T-helper 1 cell treated with Interleukin-12 subunit alpha and Interleukin-12 subunit beta and Interleukin-4 antibody, amounts not matched to agents 30 μg/mL and 1 μg/mL, for 36 hours (primary cell): ENCODE results near the gene SMIM35.
"Not testable (repeated sequence)": the region's sequence is repeated elsewhere in the genome, so short reads cannot be mapped to it uniquely, and the experiment has no call there.

Source experiments
- H3K27ac Mint-ChIP-seq: one replicate; pipeline ENCODE4 v1.8.0; 2021; ENCODE audit warnings: mild to moderate bottlenecking, mixed read lengths
- H3K27me3 Mint-ChIP-seq: one replicate; pipeline ENCODE4 v1.8.0; 2021; ENCODE audit warnings: low read depth, mixed read lengths
- H3K36me3 Mint-ChIP-seq: one replicate; pipeline ENCODE4 v1.8.0; 2021; ENCODE audit warnings: low read depth, mixed read lengths
- H3K4me1 Mint-ChIP-seq: one replicate; pipeline ENCODE4 v1.8.0; 2021; ENCODE audit warnings: low read depth, mixed read lengths
- H3K4me3 Mint-ChIP-seq: one replicate; pipeline ENCODE4 v1.8.0; 2021; ENCODE audit warnings: mild to moderate bottlenecking, moderate library complexity, mixed read lengths
- H3K9me3 Mint-ChIP-seq: one replicate; pipeline ENCODE4 v1.8.0; 2021; ENCODE audit warnings: mixed read lengths

The SMIM35 gene

DNA sequence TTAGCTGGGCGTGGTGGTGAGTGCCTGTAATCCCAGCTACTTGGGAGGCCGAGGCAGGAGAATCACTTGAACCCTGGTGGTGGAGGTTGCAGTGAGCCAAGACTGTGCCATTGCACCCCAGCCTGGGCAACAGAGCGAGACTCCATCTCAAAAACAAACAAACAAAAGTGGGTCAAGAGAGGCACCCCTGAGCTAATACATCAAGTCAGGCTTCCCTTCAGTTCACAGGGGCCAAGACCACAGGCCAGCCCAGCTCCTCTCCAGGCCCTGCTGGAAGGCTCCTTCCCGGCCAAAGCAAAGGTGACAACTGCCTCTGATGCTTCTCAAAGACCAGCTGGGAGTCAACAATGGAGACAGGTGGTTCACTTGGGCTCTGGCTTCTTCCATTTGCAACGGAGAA is 24.6 kb downstream of the SMIM35 start:
- H3K9me3 Mint-ChIP-seq, H3K36me3 Mint-ChIP-seq, H3K4me1 Mint-ChIP-seq, H3K4me3 Mint-ChIP-seq, H3K27ac Mint-ChIP-seq: not testable (repeated sequence)
- peaks cover 19% of the 10 kb centered on the region for H3K27me3 Mint-ChIP-seq

DNA sequence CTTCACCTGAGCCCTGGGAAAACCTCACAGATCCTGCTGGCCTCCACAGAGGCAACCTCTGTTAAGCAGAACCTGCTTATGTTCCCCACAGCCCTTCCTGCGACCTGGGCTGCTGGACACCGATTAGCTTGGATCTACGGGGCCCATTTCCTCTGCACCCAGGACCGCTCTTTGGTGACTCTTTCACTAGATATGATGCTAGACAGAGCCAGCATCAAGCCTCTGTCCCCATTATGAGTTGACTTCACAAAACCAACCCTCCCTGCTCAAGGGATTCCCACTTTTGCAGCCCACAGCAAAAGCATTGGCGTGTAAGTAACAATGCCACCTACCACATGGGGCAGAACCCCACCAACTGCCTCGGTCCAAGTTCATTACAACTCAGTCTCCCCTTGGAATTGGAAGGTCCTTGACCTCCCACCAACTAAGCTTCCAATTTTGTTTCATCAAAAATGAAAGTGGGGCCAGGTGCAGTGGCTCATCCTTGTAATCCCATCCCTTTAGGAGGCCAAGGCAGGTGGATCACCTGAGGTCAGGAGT is 25.1 kb downstream of the SMIM35 start:
- no peaks in the 10 kb centered on the region for H3K36me3 Mint-ChIP-seq
- peaks cover 5% of the 10 kb centered on the region for H3K4me1 Mint-ChIP-seq
- H3K9me3 Mint-ChIP-seq: no peaks in the 10 kb centered on the region
- H3K4me3 Mint-ChIP-seq: no peak overlapping the region
- peaks cover 22% of the 10 kb centered on the region for H3K27me3 Mint-ChIP-seq
- no peak overlapping the region for H3K27ac Mint-ChIP-seq

DNA sequence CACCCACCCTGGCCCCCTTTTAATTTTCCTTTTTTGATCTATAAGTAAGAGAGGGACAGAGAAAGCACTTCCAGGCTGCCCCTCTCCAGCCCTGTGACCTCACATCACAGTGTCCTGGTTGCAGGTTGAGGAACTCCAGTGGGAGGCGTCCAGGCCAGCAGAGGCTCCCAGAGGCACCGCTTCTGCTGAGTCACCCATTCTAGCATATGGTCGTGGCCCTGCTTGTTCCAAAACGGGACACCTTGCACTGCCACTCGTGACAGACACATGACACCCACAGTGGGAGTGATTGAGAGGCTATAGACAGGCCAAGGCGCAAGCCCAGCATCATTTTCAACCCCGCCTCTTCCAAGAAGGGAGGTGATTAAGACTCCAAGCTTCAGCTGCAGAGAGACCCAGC is 25.9 kb downstream of the SMIM35 start:
- H3K27ac Mint-ChIP-seq: no peak overlapping the region
- H3K27me3 Mint-ChIP-seq: peaks cover 23% of the 10 kb centered on the region

DNA sequence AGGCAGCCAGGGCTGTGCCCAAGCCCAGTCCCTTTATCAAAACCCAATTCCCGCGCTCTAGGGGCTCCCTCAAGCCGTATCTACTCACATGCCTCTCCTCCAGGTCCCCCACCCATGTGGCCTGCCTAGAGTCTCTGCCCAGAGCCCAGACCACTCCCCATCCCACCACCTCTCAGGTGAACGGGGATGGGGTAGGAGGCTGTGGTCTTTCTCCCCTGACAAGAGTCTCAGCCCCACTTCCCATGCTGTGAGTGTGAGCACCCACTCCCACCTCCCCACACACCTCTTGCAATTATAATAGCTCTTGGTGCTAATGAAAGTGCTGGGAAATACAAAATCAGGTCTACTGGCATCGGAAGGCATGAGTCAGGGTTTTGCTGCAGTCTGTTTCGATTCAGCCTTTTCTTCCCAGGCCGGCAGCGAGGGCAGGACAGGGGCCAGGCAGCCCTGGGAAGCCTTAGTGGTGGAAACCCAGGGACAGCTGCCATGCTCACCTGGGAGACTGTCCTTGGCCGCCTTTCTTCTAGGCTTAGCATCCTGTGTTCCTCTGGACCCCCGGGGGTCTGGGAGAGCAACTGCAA is 26.6 kb downstream of the SMIM35 start:
- Mint-ChIP-seq H3K4me3 (no peak overlapping the region), H3K9me3 (no peaks in the 10 kb centered on the region), H3K36me3 (no peaks in the 10 kb centered on the region), H3K27ac (no peak overlapping the region), H3K4me1 (peaks cover 2% of the 10 kb centered on the region), H3K27me3 (peaks cover 26% of the 10 kb centered on the region)

More for the DNA sequence above, 25.9 kb downstream of the SMIM35 start:
- Mint-ChIP-seq H3K36me3 (no peaks in the 10 kb centered on the region), H3K9me3 (no peaks in the 10 kb centered on the region), H3K4me1 (peaks cover 5% of the 10 kb centered on the region), H3K4me3 (no peak overlapping the region)

DNA sequence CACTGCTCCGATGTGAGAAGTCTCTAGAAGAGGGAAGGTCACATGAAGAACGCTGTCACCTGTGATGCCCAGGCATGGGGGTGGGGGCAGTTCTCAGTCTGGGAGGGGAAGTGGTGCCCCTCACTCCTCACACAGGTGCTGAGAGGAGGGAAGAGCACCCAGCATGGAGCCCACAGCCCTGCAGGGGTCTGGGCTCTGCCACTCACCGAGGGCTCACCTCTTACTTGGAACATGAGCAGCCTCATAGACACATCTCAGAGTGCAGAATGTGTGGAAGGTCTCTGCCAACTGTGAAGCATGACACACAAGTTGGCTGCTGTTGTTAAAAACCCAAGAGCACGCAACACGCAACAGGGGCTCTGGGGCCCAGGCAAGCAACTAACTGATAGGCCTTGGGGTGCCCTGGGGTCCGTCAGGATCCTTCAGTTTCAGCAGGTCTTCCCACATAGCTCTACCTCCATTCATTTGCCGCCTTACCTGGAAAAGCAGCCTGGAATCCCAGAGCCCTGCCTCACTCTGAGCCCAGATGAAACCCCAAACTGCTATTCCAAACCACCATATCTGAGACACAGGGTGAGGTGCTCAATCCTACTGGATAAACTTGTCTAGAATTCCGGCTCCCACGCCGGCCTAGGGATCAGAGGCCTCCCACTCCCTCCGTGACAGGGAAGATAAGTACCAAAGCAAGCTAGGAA is 27.4 kb downstream of the SMIM35 start:
- Mint-ChIP-seq H3K36me3 (no peaks in the 10 kb centered on the region), H3K9me3 (no peaks in the 10 kb centered on the region), H3K27ac (no peak overlapping the region), H3K4me3 (no peak overlapping the region), H3K27me3 (peaks cover 26% of the 10 kb centered on the region), H3K4me1 (no peaks in the 10 kb centered on the region)

DNA sequence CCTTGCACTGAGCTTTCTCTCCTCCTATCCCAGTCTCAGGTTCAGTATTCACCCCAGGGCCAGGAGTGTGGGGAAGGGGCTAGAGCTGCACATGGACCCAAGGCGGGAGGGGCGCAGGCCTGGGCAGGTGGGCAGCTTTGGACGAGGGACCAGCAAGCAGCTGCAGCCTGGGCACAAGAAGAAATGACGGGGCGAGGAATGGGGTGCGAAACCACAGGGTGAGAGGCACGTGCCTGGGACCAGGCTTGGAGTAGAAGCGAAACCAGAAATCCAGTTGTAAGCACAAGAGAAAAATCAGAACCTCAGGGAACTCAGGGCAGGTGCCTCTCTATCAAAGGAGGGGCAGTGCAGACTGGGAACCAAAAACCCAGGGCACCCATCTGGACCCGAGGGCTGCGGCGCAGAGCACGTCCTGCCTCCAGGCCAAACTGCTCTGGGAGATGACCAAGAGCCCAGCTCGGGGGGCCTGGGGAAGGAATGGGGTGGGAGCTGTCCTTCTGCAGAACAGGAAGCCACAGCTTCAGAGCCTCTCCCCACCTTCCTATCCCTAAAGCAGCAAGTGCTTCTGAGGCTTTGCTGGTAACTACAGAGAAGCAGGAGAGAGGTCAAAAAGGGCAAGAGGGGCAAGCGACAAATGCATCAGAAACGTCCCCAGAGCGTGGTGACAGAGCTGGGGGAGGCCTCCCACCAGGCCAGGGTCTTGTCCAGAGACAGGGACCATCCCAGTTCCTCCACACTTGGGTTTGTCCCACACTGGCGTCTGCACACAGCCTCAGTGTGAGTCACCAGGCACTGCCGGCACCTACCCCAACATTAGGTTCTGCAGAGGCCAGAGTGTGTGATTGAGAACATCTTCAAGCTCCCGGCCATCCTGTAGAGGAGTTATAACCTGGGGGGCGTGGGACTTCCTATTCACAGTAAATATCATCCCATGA is 28.2 kb downstream of the SMIM35 start:
- Mint-ChIP-seq H3K4me1 (peaks cover under 1% of the 10 kb centered on the region), H3K27ac (no peak overlapping the region), H3K9me3 (no peaks in the 10 kb centered on the region), H3K4me3 (no peak overlapping the region), H3K27me3 (peaks cover 26% of the 10 kb centered on the region), H3K36me3 (no peaks in the 10 kb centered on the region)

DNA sequence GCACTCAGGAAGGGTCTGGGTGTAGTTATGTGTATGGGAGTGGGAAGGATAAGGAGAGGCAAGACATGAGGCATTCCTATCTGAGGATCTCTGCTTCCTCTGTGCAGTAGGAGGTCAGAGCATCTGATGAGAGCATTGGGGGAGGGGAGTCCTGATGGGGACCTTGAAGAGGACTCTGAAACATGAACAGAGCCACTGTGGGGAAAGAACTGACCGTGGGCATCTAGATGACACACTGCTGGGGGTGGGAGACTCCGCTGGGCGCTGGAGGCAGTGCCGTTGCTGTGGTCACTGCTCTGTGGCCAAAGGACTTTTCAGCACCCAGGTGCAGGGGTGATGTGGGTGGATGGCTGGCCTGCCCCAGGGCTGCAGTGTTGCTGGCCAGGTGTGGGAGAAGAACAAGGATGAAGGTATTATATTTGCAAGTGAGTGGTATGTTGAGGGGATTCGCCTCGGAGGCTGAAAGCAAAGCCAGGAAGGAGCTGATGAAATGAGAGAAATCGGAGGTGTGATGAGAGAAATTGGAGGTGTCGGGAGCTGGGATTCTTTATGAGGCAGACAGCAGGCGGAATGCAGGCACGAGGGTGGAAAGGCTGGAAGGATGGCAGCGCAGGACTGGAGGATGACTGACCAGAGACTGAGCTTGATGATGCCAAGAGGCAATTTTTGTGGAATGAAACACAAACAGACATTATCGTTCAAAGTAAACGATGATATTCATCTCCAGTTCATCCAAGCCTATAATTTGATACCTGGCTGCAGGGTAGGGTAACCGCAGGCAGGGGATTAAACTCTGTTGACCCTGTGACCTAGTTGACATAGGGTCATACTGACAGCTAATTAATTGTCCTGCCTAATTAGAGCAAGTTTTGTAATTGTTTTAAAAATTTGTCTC is 29.3 kb downstream of the SMIM35 start:
- no peak overlapping the region for H3K4me3 Mint-ChIP-seq

DNA sequence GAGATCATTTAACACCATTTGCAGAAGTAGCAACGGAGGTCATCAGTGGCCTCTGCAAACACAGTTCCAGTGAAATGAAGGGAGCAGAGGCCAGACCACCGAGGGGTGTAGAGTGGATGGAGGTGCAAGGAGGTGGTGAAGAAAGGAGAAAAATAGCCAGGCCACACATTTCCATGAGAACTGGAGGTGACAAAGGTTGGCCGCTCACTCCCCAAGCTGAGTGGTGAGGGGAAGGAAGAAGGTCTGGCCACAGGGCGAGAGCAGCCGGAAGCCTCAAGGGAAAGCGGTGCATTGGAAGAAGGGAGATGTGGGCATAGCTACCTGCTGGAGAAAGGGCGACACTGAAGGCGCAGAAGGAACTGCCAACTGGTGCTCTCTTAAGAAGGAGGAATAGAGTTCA is 30.0 kb downstream of the SMIM35 start:
- H3K27ac Mint-ChIP-seq: no peak overlapping the region
- H3K36me3 Mint-ChIP-seq: no peaks in the 10 kb centered on the region
- H3K27me3 Mint-ChIP-seq: peaks cover 16% of the 10 kb centered on the region
- no peaks in the 10 kb centered on the region for H3K9me3 Mint-ChIP-seq
- no peak overlapping the region for H3K4me3 Mint-ChIP-seq
- peaks cover 18% of the 10 kb centered on the region for H3K4me1 Mint-ChIP-seq

More for the DNA sequence above, 29.3 kb downstream of the SMIM35 start:
- Mint-ChIP-seq H3K4me1 (peaks cover 11% of the 10 kb centered on the region), H3K36me3 (no peaks in the 10 kb centered on the region), H3K27me3 (peaks cover 17% of the 10 kb centered on the region), H3K9me3 (no peaks in the 10 kb centered on the region), H3K27ac (no peak overlapping the region)

DNA sequence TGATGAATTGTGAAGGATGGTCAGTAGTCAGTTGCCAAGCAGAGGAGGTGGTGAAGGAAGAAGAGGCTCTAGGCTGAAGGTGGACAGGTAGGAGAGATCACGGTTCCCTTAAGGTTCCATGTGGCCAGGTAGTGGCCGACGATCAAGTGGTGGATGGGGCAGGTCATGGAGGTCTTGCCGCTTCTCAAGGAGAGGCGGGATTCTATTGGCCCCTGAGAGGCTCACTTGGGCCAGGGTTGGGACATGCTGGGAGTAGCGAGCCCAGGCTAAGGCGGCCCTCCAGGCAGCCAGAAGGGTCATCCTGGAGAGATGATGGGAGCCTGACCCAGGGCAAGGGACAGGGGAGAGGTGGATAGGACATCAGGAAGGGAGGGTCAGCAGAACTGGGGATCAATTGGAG is 30.8 kb downstream of the SMIM35 start:
- Mint-ChIP-seq H3K4me3 (no peak overlapping the region), H3K27me3 (peaks cover 16% of the 10 kb centered on the region)

DNA sequence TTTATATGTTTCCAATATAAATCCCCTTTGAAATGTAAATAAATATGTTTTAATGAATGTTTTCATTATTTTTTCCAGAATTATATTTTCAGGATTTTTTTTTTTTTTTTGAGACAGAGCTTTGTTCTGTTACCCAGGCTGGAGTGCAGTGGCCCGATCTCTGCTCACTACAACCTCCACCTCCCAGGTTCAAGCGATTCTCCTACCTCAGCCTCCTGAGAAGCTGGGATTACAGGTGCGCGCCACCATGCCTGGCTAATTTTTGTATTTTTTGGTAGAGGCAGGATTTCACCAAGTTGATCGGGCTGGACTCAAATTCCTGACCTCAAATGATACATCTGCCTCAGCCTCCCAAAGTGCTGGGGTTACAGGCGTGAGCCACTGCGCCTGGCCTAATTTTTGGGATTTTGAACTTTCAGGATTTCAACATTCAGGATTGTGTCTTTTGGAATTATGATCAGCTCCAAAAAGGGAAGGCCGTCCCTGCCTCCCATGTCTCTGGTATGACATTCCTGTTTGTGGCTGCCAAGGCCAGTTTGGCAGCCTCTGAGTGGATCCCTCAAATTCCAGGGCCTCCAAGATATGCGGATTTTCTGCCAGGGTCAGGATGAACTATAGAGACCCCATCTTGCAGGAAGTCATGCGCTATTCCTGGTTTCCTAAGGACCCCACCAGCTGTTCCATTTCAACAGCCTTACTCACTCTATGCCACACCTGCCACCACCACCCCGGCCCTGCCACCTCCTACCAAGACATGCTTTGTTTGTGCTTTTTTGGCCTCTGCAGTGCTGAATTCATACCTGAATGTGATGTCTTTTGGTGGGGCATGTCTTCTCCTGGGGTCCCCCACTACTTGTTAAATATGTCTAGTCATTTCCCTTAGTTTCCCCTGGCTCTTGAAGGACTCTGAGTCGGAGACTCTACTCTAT is 31.8 kb downstream of the SMIM35 start:
- H3K27ac Mint-ChIP-seq: no peak overlapping the region

More for the DNA sequence above, 30.8 kb downstream of the SMIM35 start:
- Mint-ChIP-seq H3K9me3 (no peaks in the 10 kb centered on the region), H3K27ac (no peak overlapping the region), H3K36me3 (peaks cover 2% of the 10 kb centered on the region), H3K4me1 (peaks cover 25% of the 10 kb centered on the region)

DNA sequence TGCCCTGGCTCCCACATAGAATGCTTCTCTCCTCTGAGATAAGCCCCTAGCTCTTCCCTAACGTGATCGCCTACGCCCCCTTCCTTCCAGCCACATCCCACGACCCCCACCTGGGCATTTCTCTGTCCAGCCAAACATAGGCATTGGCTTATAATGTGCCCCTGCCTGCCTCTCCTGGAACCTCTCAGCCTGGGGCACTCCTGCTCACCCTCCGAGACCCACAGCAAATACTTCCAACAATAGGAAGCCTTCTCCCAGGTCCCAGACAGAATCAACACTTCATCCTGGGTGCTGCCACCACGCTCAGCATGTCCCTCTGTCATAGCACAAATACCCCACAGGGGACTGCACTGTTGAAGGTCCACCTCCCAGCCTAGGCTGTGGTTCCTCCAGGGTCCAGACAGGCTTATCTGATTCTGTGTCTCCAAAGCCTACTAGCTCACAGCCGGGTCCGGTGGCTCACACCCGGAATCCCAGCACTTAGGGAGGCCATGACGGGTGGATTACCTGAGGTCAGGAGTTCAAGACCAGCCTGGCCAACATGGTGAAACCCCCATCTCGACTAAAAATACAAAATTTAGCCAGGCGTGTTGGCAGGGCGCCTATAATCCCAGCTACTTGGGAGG is 34.1 kb downstream of the SMIM35 start:
- peak overlapping the region; percentile 2 for H3K4me3 Mint-ChIP-seq
- H3K27ac Mint-ChIP-seq: peak overlapping the region; percentile 88
- peaks cover 3% of the 10 kb centered on the region for H3K36me3 Mint-ChIP-seq
- no peaks in the 10 kb centered on the region for H3K9me3 Mint-ChIP-seq
- H3K27me3 Mint-ChIP-seq: peaks cover 16% of the 10 kb centered on the region
- peaks cover 45% of the 10 kb centered on the region for H3K4me1 Mint-ChIP-seq

More for the DNA sequence above, 31.8 kb downstream of the SMIM35 start:
- Mint-ChIP-seq H3K27me3 (peaks cover 16% of the 10 kb centered on the region), H3K9me3 (no peaks in the 10 kb centered on the region), H3K4me3 (no peak overlapping the region), H3K36me3 (peaks cover 2% of the 10 kb centered on the region), H3K4me1 (peaks cover 33% of the 10 kb centered on the region)

DNA sequence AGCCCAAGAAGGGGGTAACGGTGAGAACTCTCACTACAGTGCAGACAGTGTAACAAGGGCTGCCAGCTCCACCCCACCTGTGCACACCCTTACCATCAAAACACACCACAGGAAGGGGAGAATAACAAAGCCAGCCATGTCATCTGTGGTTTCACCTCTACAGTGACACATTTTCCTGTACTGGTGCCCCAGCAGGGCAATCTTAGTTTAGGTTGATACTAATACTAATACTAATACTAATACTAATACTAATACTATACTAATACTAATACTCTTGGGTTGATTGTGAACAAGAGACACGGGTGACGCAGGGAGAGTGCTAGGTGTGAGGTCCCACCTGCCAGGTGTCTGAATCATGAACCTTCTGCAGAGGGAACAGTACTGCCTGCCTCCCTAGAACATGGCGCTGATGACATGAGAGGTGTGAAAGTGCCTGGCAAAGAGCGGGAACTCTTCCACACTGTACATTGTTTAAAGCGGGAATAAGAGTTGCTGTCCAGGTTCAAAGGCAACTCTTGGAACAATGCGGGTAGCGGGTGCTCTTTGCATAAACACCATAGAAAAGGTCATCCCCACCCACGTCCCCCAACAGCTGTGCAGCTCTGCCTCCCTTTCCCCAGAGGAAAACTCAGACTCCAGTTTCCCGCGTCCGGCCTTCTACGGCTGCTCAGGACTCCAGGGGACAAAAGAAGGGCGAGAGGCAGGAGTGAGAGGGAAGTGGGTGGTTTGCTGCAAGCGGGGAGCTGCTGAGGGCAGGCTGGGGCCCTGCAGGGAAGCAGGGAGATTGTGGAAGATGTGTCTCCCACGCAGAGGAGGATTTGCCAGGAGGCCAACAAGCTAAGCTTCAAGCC is 34.9 kb downstream of the SMIM35 start:
- Mint-ChIP-seq H3K4me1 (peaks cover 52% of the 10 kb centered on the region), H3K27ac (peak overlapping the region; percentile 99), H3K4me3 (peak overlapping the region; percentile 73)

More for the DNA sequence above, 34.9 kb downstream of the SMIM35 start:
- Mint-ChIP-seq H3K9me3 (no peaks in the 10 kb centered on the region), H3K36me3 (peaks cover 5% of the 10 kb centered on the region), H3K27me3 (peaks cover 8% of the 10 kb centered on the region)
